Natural killer cell treated with Interleukin-12 subunit alpha and Interleukin-12 subunit beta and Interleukin-15 and Interleukin-18, amount 100 ng/mL, for 72 hours (primary cell): ENCODE data around the gene COPS9. TPM values are rescaled to one million over a fixed set of nuclear protein-coding genes. Genes with fewer than 3 reads are reported as not detected.

Source experiments
- total RNA-seq, 2 donors: library from RNA; stranded (reverse); gene quantifications; one replicate each; pipeline ENCODE4 v1.2.3, GENCODE V29; 2022

The COPS9 gene
- total RNA-seq, 2 donors from 2014 or later: 117 to 131 TPM

Other genes with a start within 250 kb of the COPS9 start
- 100 to 1,000 TPM; 108 to 145 TPM for gene NDUFA10, start 111.0 kb downstream of the COPS9 start, total RNA-seq
- gene OR6B2, start 105.9 kb downstream of the COPS9 start, total RNA-seq: not detected
- gene OR6B3, start 82.8 kb downstream of the COPS9 start, total RNA-seq: not detected
- gene OTOS, start 4.4 kb upstream of the COPS9 start, total RNA-seq: not detected